SKM-1 (cell line): ENCODE measurements around the gene PIK3C3.
A peak's percentile ranks its signal among the peaks of the same experiment; 100 is the strongest.
"Not testable (repeated sequence)": the region's sequence is repeated elsewhere in the genome, so short reads cannot be mapped to it uniquely, and the experiment has no call there.

ENCODE experiments used
- DNase-seq: peaks from one replicate; lab custom pipeline; 2025; ENCODE audit not compliant: unreplicated experiment; lab: John Stamatoyannopoulos, UW

PIK3C3 gene

DNA sequence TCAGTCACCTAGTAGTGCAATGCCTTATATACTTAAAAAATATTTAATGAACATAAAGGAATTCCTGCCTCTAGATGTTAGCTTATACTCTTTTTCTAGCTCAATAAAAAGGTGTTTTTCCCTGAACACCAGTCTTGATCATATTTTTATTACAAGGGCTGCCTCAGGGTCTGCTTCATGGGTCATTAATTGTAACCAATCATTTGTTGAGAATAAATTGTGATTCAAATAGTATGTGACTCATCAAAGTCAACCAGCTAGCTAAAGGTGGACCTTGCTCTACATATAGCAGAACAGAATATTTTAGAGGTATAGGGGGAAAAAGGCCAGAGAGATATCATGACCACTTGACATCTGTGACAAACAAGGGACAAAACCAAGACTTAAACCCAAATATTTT is 114.0 kb downstream of the PIK3C3 start:
- DNase-seq = no peak

GRCh38 chr18:42072407-42072806 is 117.4 kb downstream of the PIK3C3 start:
- no peak for DNase-seq

DNA sequence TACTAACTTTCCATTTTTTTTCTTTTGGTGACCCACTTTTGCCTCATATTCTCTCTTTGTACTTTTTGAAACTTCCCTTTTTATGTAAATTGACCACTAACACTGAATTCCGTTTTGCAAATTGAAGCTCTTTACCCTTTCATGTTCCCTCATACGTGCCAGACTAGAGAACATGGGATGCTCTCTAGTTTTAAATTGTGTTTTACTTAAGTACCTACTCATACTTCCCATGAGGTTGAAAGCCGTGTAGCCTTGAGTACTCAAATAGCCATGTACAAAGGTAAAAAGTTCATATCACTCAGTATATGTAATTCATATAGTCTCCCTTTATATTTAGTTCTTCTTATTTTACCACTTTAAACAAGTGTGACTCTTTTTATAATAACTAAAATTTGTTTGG is 119.7 kb downstream of the PIK3C3 start:
- no peak for DNase-seq

DNA sequence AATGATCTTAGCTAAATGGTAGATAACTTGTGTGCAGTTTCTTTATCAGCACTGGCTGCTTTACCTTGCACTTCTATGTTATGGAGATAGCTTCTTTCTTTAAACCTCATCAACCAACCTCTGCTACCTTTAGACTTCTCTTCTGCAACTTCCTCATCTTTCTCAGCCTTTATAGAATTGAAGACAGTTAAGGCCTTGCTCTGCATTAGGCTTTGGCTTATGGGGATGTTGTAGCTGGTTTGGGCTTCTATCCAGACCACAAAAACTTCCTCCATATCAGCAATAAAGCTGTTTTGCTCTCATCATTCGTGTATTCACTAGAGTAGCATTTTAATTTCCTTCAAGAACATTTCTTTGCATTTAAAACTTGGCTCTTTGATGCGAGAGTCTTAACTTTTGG is 123.7 kb downstream of the PIK3C3 start:
- no peak for DNase-seq

DNA sequence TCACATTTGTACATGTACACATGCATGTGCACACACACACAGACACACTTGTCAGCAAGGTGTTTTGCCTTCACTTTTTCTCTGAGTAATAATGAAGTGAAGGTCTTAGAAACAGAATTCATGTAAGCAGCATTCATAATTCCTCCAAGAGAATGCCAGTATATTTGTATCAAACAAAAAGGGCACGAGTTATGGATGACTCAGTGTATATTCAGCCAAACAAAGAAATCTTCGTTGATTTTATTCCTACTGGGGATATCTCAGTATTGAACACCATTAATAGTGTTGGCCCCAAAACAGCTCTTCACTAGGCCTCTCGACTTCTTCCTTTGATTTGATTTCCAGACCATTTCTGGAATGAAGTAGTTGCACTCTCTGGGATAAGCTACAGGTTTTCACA is 125.3 kb downstream of the PIK3C3 start:
- no peak for DNase-seq

DNA sequence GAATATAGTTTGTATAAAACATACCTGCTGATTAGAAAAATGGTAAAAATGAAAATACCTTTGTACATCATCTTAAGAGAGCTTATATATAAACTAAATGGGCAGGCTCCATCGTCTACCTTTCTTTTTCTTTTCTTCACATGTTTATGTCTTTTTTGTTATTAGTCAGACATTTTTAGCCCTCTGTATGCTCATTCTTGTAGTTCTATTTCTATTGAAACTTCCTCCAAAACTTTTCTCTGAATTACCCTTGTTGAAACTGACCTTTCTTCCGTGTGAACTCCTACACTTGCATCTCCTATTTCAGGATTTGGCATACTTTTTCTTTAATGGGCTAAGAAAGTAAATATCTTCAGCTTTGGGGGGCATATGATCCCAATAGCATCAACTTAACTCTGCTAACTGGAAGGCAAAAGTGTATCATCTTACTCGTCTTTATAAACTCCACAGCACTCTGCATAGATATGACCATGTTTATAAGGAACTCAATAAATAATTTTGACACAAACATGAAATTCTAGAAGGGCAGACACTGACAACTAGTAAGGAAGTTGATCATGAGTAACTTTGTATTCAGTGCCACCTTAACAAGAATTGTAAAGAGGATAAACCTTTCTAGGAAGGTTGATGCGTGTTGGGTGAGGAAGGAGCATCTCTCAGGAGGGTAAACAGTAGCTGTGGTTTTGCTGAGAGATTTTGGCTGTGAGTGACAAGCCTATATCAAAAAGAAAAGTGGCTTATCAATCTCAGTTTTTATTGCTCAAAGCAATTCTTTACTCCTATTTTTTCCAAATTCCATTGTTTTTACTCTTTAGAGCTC is 127.6 kb downstream of the PIK3C3 start:
- no peak for DNase-seq

DNA sequence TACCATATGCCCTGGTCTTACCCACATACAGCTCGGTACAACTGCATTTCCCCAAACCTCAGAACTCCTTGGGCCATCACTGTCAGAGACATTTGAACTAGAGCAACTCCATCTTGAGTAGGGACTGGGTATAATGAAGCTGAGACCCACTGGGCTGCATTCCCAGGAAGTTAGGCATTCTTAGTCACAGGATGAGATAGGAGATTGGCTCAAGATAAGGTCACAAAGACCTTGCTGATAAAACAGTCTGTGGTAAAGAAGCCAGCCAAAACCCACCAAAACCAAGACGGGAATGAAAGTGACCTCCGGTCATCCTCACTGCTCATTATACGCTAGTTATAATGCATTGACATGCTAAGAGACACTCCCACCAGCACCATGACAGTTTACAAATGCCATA is 131.3 kb downstream of the PIK3C3 start:
- no peak for DNase-seq

- DNase-seq = no peak
These were observed 132.2 kb downstream of the PIK3C3 start for GRCh38 chr18:42087235-42087634.

- DNase-seq = no peak
These were observed 132.8 kb downstream of the PIK3C3 start for GRCh38 chr18:42087876-42088275.

DNA sequence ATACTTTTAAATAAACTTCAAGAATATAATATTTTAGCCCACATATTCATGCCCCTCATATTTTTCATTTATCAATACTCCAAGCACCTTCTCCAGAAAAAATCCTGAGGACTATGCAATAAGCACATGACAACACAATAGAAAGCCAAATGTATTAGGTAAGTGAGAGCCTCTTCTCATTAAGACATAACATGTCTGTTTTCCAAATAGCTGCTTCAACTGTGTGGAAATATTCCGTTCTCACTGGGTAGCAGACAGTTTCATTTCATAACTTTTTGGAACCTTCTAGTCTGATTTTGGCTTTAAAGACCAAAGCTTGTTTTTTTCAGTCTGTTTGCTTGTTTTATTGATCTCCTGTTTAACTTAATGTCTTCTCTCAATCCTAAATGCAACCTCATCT is 137.8 kb downstream of the PIK3C3 start:
- no peak for DNase-seq

GRCh38 chr18:42094875-42095274 is 139.8 kb downstream of the PIK3C3 start:
- no peak for DNase-seq

DNA sequence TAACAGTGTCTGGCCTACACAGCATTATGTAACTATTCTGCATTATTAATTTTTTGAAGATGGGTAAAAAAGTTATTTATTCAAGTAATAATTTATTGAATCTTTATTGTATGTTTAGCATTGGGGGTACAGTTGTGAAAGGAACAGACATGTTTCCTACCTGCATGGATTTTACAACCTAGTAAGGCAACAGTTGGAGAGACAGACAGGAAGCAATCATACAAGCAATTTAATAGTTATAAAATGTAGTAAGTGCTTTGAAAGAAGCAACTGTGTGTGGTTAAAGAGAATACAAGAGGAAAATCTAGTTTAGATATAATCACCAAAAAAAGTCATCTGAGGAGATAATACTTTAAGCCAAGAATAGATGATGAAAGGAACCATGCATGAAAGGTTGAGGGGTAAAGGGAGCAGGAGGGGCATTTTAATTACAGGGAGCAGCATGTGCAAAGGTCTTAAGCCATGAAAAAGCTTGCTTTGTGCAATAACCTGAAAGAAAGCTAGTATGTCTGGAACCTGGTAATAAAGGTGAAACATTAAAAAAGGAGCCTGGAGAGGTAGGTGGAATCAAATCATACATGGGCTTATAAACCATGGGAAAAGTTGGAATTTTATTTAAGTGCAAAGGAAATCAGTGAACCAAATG is 140.8 kb downstream of the PIK3C3 start:
- no peak for DNase-seq

DNA sequence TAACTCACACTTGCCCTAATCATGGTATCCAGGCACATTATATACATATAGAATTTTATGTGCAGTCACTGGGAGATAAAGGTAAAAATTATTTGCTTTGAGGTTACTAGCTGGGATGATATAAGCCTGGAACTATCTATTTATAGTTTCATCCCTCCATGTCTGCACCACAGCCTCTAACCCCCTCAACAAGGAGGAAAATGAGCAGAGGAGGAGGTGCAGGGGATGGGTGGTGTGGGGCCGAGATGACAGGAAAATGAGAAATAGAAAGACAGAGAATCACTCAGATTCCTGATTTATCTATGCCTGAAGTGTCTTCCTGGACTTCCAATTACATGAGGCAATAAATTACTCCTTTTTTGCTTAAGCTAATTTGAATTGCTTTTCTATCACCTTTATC is 145.2 kb downstream of the PIK3C3 start:
- no peak for DNase-seq

- DNase-seq = no peak
These were observed 145.9 kb downstream of the PIK3C3 start for GRCh38 chr18:42100911-42101310.

GRCh38 chr18:42105394-42105793 is 150.4 kb downstream of the PIK3C3 start:
- DNase-seq = no peak

DNA sequence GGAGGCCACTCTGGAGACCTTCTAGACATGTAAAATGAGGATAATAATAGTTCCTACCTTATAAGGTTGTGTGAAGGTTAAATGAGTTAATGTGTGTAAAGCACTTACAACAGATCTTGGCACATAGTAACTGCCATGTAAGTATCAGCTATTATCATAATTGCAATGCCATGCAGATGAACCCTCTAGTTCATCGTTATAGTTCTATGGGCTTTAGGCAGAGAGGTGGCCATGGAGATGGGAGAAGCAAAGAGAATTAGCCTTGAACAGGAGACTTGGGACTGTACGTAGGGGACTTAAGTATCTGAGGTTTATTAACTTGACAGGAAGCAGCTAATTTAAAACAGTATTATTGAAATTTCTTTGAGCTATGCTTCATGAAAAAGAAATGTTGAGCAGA is 151.8 kb downstream of the PIK3C3 start:
- DNase-seq = no peak

- DNase-seq = no peak
These were observed 152.3 kb downstream of the PIK3C3 start for GRCh38 chr18:42107287-42107686.

GRCh38 chr18:42107691-42108450 is 152.8 kb downstream of the PIK3C3 start:
- DNase-seq = no peak

- not testable (repeated sequence) for DNase-seq
These were observed 157.1 kb downstream of the PIK3C3 start for GRCh38 chr18:42112147-42112546.

DNA sequence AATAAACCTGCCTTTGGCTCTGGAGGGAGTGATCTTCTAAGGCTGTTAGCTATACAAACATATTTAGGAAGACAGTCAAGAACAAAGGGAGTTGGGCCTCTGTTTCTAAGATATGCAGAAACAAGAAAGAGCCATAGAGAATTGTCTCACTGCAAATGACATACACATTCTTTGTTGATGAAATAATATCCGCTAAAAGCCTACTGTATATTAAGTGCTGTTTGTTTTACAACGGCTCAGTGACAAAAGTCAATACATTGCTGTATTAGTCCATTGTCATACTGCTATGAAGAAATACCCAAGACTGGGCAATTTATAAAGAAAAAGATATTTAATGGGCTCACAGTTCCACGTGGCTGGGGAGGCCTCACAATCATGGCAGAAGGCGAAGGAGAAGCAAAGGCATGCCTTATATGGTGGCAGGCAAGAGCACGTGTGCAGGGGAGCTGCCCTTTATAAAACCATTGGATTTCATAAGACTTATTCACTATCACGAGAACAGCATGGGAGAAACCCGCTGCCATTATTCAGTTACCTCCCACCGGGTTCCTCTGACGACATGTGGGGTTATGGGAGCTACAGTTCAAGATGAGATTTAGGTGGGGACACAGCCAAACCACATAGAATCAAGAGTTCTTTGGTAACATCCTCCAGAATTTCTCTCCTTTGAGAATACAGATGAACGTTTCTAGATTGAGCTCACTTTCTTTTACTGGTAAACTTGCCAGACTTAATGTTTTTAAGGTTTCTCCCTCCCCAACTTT is 157.8 kb downstream of the PIK3C3 start:
- DNase-seq = no peak

DNA sequence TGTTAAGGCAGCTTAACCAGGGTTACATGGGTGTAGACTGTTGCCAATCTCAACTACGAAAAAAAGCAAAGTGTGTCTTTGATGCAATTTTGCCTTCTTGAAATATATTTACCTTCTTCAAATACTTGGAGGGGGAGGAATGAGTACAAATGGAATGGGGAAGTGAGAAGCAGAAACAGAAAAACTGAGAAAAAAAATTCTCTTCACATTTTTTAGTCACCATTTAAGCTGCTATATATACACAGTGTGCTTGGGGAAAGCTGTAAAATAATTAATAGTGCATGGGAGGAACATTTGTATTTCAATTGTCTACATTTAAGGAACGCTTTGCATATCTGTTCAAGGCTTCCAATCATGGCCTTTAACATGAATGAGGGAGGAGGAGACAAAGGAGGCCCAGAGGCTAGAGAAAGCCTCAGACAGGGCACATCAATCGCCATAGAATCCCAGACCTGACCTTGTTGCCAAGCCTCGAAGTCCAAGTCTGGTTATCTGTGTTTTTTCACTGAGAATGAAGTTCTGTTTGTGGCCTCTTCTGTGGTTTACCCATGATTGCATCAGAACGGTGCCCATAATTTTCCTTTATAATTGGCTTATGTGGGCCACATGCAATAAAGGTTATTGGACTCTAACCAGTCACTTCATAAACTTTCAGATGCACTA is 158.6 kb downstream of the PIK3C3 start:
- DNase-seq = peak; percentile 2
